Neural cell (in vitro differentiated cells): ENCODE data around the gene RTBDN. TPM values are rescaled to one million over a fixed set of nuclear protein-coding genes. Genes with fewer than 3 reads are reported as not detected.

ENCODE experiments used
- polyA plus RNA-seq: library from polyadenylated mRNA; depleted of rRNA; stranded (reverse); fragments of >200 nt; gene quantifications from 2 replicates; pipeline ENCODE4 v1.2.3, GENCODE V29; 2014
- small RNA-seq, 3 experiments: library from RNA; depleted of rRNA; stranded (forward); fragments of <200 nt; gene quantifications; one replicate each; pipeline ENCODE3, GENCODE V24; 2012

RTBDN gene
- polyA plus RNA-seq, 1 donor from 2014 or later = not detected

Small RNA genes lying within 50 kb of the gene (small RNA-seq; reads per million reads assigned to genes)
- 0 reads per million in 3 experiments for gene MIR5684
- gene MIR6794 = 0 reads per million in 3 experiments

Other genes with a start within 250 kb of the RTBDN start
- gene ZNF490, start 223.8 kb downstream of the RTBDN start, polyA plus RNA-seq = 6.1 and 6.7 TPM in 2 replicates
- 10.2 and 11.0 TPM in 2 replicates for gene ZNF791, start 223.7 kb downstream of the RTBDN start, polyA plus RNA-seq
- 11.5 and 23.4 TPM in 2 replicates for gene MAN2B1, start 167.8 kb downstream of the RTBDN start, polyA plus RNA-seq
- 45.3 and 51.3 TPM in 2 replicates for gene WDR83, start 167.8 kb downstream of the RTBDN start, polyA plus RNA-seq
- 227 and 239 TPM in 2 replicates for gene DHPS, start 152.7 kb downstream of the RTBDN start, polyA plus RNA-seq
- gene GNG14, start 146.6 kb downstream of the RTBDN start, polyA plus RNA-seq = not detected in 2 replicates
- 16.2 and 20.9 TPM in 2 replicates for gene FBXW9, start 137.9 kb downstream of the RTBDN start, polyA plus RNA-seq
- 88.0 and 98.6 TPM in 2 replicates for gene TNPO2, start 110.6 kb downstream of the RTBDN start, polyA plus RNA-seq
- gene TRIR, start 99.9 kb downstream of the RTBDN start, polyA plus RNA-seq = 405 and 418 TPM in 2 replicates
- 89.6 and 112 TPM in 2 replicates for gene GET3, start 97.1 kb downstream of the RTBDN start, polyA plus RNA-seq
- gene BEST2, start 82.8 kb downstream of the RTBDN start, polyA plus RNA-seq = not detected in 2 replicates
- gene HOOK2, start 59.0 kb downstream of the RTBDN start, polyA plus RNA-seq = 28.4 and 44.3 TPM in 2 replicates
- gene JUNB, start 43.1 kb downstream of the RTBDN start, polyA plus RNA-seq = 18.7 and 29.4 TPM in 2 replicates
- 832 and 882 TPM in 2 replicates for gene PRDX2, start 32.8 kb downstream of the RTBDN start, polyA plus RNA-seq
- gene THSD8, start 32.5 kb downstream of the RTBDN start, polyA plus RNA-seq = not detected in 2 replicates
- 25.7 and 28.2 TPM in 2 replicates for gene RNASEH2A, start 28.0 kb downstream of the RTBDN start, polyA plus RNA-seq
- 65.0 and 105 TPM in 2 replicates for gene MAST1, start 3.9 kb upstream of the RTBDN start, polyA plus RNA-seq
- gene DNASE2, start 46.9 kb upstream of the RTBDN start, polyA plus RNA-seq = 0.59 TPM in 1 of 2 replicates, not detected in the other
- gene KLF1, start 52.6 kb upstream of the RTBDN start, polyA plus RNA-seq = not detected in 2 replicates
- gene GCDH, start 56.6 kb upstream of the RTBDN start, polyA plus RNA-seq = 35.4 and 51.5 TPM in 2 replicates
- 1.5 and 1.6 TPM in 2 replicates for gene SYCE2, start 84.7 kb upstream of the RTBDN start, polyA plus RNA-seq
- 47.6 and 55.9 TPM in 2 replicates for gene FARSA, start 99.1 kb upstream of the RTBDN start, polyA plus RNA-seq
- 211 and 242 TPM in 2 replicates for gene CALR, start 104.0 kb upstream of the RTBDN start, polyA plus RNA-seq
- 37.4 and 42.1 TPM in 2 replicates for gene RAD23A, start 111.3 kb upstream of the RTBDN start, polyA plus RNA-seq
- 18.6 and 21.3 TPM in 2 replicates for gene GADD45GIP1, start 122.6 kb upstream of the RTBDN start, polyA plus RNA-seq
- gene DAND5, start 135.0 kb upstream of the RTBDN start, polyA plus RNA-seq = not detected in 2 replicates
- not detected in 2 replicates for gene NFIX, start 160.9 kb upstream of the RTBDN start, polyA plus RNA-seq